Osteocyte (in vitro differentiated cells): ENCODE data around the gene KIRREL3. TPM values are rescaled to one million over a fixed set of nuclear protein-coding genes. Genes with fewer than 3 reads are reported as not detected.

Experiments
- DNase-seq: peaks from one replicate; pipeline ENCODE4 v3.0.0; 2021; ENCODE audit warnings: mixed read lengths; ENCODE audit not compliant: unreplicated experiment; ENCODE audit errors: extremely low spot score
- H3K27ac Mint-ChIP-seq: one replicate; pipeline ENCODE4 v1.8.0; 2021; ENCODE audit warnings: mild to moderate bottlenecking, mixed read lengths; ENCODE audit not compliant: unreplicated experiment
- H3K27me3 Mint-ChIP-seq: one replicate; pipeline ENCODE4 v1.8.0; 2021; ENCODE audit warnings: mixed read lengths; ENCODE audit not compliant: unreplicated experiment
- H3K36me3 Mint-ChIP-seq: one replicate; pipeline ENCODE4 v1.8.0; 2021; ENCODE audit warnings: mixed read lengths; ENCODE audit not compliant: unreplicated experiment
- H3K4me1 Mint-ChIP-seq: one replicate; pipeline ENCODE4 v1.8.0; 2021; ENCODE audit warnings: mixed read lengths; ENCODE audit not compliant: unreplicated experiment
- H3K4me3 Mint-ChIP-seq: one replicate; pipeline ENCODE4 v1.8.0; 2021; ENCODE audit warnings: mild to moderate bottlenecking, moderate library complexity, mixed read lengths; ENCODE audit not compliant: unreplicated experiment
- H3K9me3 Mint-ChIP-seq: one replicate; pipeline ENCODE4 v1.8.0; 2021; ENCODE audit warnings: mixed read lengths; ENCODE audit not compliant: unreplicated experiment
- CTCF ChIP-seq: fragments of 200-600 bp; sonication (generic); IDR thresholded peaks from 2 replicates; pipeline ENCODE4 v1.5.0; 2021; ENCODE audit warnings: antibody characterized with exemption, mild to moderate bottlenecking, moderate library complexity
- total RNA-seq: library from RNA; stranded (reverse); gene quantifications from 2 replicates; pipeline ENCODE4 v1.2.1, GENCODE V29; 2021

The KIRREL3 gene
- total RNA-seq, 1 donor from 2014 or later: 1.2 TPM

- no peak for DNase-seq
- Mint-ChIP-seq H3K4me1 (no peaks in the 10 kb centered on the region), H3K27me3 (no peaks in the 10 kb centered on the region), H3K9me3 (no peaks in the 10 kb centered on the region), H3K27ac (no peak overlapping the region), H3K36me3 (no peaks in the 10 kb centered on the region), H3K4me3 (no peak overlapping the region)
- TF ChIP-seq CTCF: no peak
These were observed 463.1 kb downstream of the KIRREL3 start for GRCh38 chr11:126537492-126537891.

DNA sequence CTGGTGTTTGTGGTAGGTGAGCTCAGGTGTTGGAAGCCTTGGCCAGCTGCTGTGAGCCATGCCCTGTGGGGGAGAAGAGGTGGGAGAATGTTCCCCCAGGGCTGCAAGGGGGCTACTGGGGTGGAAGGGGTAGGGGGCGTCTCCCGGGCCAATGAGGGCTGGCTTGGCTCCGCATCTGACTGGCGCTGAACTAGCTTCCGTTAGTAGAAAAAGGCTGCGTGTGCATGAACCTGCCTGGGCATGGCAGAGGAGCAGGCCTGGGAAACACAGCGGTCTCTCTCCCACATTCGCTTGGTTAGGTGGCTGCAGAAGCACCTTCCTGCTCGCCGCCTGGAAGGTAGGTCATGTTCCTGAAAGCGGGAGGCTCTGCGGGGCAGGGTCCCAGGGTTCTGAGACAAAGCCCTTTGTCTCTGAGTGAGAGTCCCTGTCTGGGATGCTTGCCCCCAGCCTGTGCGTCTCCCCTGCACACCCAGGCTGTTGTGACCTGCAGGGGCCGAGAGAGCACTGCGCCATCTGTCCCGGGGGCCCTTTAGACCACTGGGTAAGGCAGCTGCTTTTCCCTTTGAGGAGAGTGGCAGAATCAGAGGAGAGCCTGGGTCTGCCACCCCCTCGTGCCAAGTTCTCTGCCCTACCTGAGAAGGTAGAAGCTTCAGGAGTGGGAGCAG, 466.3 kb downstream of the KIRREL3 start:
- Mint-ChIP-seq H3K4me3 (no peak overlapping the region), H3K27me3 (no peaks in the 10 kb centered on the region), H3K27ac (no peak overlapping the region), H3K4me1 (no peaks in the 10 kb centered on the region), H3K36me3 (no peaks in the 10 kb centered on the region), H3K9me3 (no peaks in the 10 kb centered on the region)
- DNase-seq: no peak
- TF ChIP-seq CTCF: no peak

- no peak for DNase-seq
- H3K4me3 Mint-ChIP-seq: no peak overlapping the region
- no peaks in the 10 kb centered on the region for H3K4me1 Mint-ChIP-seq
- H3K27ac Mint-ChIP-seq: no peak overlapping the region
- H3K36me3 Mint-ChIP-seq: no peaks in the 10 kb centered on the region
- TF ChIP-seq CTCF: no peak
- H3K27me3 Mint-ChIP-seq: no peaks in the 10 kb centered on the region
- no peaks in the 10 kb centered on the region for H3K9me3 Mint-ChIP-seq
These were observed 467.0 kb downstream of the KIRREL3 start for GRCh38 chr11:126533560-126533959.

GRCh38 chr11:126530416-126530815, 470.2 kb downstream of the KIRREL3 start:
- Mint-ChIP-seq H3K27ac (no peak overlapping the region), H3K4me1 (no peaks in the 10 kb centered on the region), H3K4me3 (no peak overlapping the region), H3K27me3 (no peaks in the 10 kb centered on the region), H3K36me3 (no peaks in the 10 kb centered on the region), H3K9me3 (no peaks in the 10 kb centered on the region)
- TF ChIP-seq CTCF: no peak
- DNase-seq: no peak

DNA sequence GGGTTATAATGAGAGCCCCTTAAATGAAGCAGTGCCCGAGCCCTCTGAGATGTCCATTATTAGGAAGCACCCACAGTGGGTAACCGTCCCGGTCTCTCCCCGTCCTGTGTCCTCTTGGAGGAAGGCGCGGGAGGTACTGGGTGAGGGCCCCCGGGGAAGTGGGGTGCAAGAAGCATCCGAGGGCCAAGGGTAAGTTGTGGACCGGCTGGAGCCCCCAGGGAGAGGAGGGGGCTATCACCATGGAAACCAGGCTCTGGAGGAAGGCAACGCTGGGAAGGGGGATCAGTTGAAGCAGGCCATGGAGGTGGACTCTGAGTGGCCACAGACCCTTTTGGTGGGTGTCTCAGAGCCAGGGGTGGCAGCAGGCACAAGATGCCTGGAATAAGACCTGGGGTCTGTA, 471.5 kb downstream of the KIRREL3 start:
- no peak for DNase-seq
- Mint-ChIP-seq H3K9me3 (no peaks in the 10 kb centered on the region), H3K36me3 (no peaks in the 10 kb centered on the region), H3K27ac (no peak overlapping the region), H3K4me1 (no peaks in the 10 kb centered on the region), H3K4me3 (no peak overlapping the region), H3K27me3 (no peaks in the 10 kb centered on the region)
- no peak for TF ChIP-seq CTCF
